Non-pigmented ciliary epithelial cell (primary cell): Measurements from ENCODE around the gene SSBP2.
"Not testable (repeated sequence)": the region's sequence is repeated elsewhere in the genome, so short reads cannot be mapped to it uniquely, and the experiment has no call there.

ENCODE experiments used
- DNase-seq: peaks from one replicate; pipeline ENCODE4 v3.0.0-alpha.2; 2010; ENCODE audit warnings: low read depth

Gene SSBP2

DNA sequence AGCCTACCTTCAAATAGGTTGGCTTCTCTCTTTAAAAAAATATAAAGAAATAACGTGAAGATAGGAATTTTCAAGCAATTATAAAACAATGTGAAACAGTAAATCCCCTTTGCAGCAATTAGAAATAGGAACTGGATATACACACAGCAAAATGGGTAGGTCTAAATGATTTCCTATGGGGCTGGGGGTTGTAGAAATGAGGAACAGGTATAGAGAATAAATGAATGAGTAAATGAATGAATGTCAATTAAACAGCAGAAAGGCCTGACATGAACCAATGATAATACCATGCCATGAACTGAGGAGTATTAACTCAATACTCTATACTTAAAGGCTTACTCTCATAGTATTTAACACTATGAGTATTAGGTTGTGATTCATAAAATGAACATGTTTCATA lies 21.6 kb downstream of the SSBP2 start:
- no peak for DNase-seq

- DNase-seq, result no peak
These were observed 22.6 kb downstream of the SSBP2 start for GRCh38 chr5:81728301-81728700.

DNA sequence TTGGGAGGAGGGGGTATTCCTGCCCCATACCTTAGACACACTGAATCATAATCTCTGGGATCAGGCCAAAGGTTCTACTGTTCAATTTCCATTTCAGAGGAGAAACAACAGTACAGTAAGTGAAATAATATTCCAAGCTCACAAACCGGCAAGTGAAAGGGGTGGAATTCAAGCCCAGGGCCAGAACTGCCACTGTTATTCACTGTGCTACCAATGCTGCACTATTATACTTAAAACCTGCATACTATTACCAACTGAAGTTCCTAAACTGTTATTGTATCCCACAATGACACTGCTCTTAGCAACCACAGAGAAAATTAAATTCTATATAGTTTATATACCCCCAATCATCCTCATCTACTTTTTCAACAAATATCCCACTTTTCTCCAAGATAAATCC lies 24.6 kb downstream of the SSBP2 start:
- DNase-seq, result no peak

- no peak for DNase-seq
These were observed 26.3 kb downstream of the SSBP2 start for GRCh38 chr5:81724571-81724970.

DNA sequence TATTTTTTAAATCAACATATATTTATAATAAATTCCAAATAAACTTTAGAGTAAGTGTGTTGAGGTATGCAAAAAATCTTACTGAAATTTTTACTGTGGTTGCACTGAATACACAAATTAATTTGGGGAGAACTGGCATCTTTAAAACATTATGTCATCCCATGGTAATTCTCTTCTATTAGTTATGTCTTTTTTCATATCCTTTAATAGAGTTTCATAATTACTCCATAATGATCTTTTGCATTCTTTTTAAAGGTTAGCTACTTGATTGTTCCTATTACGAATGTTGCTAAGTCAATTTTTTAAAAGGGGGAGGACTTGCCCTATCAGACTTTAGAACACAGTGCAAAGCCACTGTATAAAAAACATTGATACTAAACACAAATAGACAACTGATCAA lies 26.8 kb downstream of the SSBP2 start:
- DNase-seq, result no peak

GRCh38 chr5:81721049-81721448 lies 29.8 kb downstream of the SSBP2 start:
- no peak for DNase-seq

- no peak for DNase-seq
These were observed 31.1 kb downstream of the SSBP2 start for GRCh38 chr5:81719743-81720345.

GRCh38 chr5:81718300-81718699 lies 32.6 kb downstream of the SSBP2 start:
- DNase-seq, result no peak

GRCh38 chr5:81717860-81718259 lies 33.0 kb downstream of the SSBP2 start:
- DNase-seq, result no peak

DNA sequence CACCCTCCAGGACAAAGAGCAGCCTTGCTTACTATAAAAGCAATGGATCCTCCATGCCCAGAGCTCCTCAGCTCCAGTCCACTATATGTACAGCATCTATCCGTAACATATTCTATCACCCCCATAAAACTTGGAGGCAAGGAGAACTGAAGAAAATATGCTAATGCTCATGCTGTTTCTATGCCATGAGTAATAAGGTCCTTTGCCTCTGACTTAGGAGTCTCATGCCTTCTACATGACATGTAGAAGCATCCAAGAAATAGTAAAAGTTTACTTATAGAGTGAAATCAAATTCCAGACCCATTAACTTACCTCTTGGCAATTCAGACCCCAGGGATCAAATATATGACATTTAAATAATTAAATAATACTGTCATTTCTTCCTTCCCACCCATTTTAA lies 33.7 kb downstream of the SSBP2 start:
- DNase-seq, result no peak

- DNase-seq, result not testable (repeated sequence)
These were observed 36.8 kb downstream of the SSBP2 start for GRCh38 chr5:81714076-81714475.

GRCh38 chr5:81708889-81709288 lies 42.0 kb downstream of the SSBP2 start:
- DNase-seq, result no peak

DNA sequence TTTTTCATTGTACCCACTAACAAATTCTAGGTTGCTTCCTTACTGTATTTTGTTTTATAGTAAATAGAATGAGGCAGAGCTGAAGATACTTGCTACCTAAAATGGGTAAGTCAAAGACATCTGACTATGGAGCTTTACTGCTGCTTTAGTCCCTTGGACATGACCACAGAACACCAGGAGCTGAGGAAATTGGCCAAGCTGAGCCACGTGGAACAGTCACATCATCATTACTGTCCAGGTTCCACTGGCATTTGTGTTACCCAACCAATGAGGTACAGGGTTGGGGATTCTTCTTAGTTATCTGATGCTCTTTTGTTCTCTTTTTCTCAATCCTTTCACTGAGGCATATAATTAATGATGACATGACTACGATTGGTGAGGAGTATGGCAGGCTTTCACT lies 47.1 kb downstream of the SSBP2 start:
- DNase-seq, result no peak

DNA sequence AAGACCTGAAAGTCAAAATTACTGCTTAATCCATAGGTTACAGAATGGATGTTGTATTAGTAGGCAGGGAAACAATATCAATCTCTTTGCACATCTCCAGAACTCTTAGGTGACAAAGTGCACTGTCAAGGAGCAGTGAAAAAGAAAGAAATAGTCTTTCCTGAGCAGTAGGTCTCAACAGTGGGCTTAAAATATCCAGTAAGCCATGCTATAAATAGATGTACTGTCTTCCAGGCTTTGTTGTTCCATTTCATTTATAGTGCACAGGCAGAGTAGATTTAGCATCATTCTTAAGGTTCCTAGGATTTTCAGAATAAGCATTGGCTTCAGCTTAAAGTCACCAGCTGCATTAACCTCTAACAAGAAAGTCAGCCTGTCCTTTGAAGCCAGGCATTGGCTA lies 50.7 kb downstream of the SSBP2 start:
- no peak for DNase-seq

GRCh38 chr5:81698813-81699212 lies 52.1 kb downstream of the SSBP2 start:
- DNase-seq, result no peak

GRCh38 chr5:81696418-81697397 lies 54.2 kb downstream of the SSBP2 start:
- no peak for DNase-seq

DNA sequence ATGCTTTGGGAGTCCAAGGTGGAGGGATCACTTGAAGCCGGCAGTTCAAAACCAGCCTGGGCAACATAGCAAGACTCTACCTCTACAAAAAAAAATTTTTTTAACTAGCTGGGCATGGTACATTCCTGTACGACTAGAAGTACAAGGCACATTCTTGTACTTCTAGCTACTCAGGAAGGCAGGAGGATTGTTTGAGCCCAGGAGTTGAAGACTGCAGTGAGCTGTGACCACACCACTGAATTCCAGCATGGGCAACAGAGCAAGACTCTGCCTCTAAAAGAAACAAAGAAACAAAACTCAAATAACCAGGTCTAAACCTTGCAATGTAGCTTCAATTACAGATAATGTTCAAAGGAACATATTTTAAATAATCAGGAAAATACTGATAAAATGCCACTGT lies 56.2 kb downstream of the SSBP2 start:
- DNase-seq, result no peak

GRCh38 chr5:81688215-81688614 lies 62.7 kb downstream of the SSBP2 start:
- DNase-seq, result no peak

DNA sequence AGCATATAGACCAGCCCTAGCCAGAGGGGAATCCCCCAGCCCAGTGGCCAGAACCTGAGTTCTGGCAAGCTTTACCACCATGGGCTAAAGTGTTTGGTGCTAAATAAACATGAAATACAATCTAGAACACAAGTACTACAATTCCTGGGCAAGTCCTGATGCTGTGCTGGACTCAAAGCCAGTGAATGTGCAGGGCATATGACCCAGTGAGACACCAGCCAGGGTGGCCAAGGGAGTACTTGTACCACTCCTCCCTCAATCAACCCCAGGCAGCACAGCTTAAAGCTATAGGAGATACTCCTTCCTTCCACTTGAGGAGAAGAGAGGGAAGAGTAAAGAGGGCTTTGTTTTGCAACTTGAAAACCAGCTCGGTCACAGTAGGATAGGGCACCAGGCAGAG lies 63.6 kb downstream of the SSBP2 start:
- no peak for DNase-seq

DNA sequence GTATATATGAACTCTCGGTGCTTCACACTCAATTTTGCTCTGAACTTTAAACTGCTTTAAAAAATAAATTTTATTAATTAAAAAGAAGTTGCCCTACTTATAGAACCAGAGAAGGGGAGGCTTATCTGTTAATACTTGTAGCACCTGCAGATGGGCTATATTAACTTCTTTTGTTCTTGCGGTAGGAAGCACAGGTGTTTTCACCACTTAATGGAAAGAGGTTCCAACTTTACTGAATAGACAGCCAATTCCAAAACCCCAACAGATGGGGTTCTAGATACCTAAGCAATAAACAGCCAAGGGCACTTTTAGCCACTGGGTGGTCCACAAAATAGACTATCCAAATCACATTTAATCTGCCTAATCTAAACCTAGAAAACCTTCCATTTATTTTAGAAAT lies 65.4 kb downstream of the SSBP2 start:
- DNase-seq, result no peak

DNA sequence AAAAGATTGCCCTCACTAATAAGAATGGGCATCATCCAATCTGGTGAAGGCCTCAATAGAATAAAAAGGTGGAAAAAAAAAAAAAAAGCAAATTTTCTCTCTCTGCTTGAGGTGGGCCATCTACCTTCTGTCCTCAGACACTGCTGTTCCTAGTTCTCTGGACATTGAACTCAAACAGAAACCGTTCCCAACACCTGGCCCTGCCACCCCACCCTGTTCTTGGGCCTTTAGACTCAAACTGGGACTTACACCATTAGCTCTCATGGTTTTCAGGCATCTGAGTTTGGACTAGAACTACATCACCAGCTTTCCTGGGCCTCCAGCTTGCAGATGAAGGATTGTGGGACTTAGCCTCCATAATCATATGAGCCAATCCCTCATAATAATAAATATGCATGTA lies 71.0 kb downstream of the SSBP2 start:
- no peak for DNase-seq

- DNase-seq, result no peak
These were observed 75.5 kb downstream of the SSBP2 start for GRCh38 chr5:81675420-81675819.

DNA sequence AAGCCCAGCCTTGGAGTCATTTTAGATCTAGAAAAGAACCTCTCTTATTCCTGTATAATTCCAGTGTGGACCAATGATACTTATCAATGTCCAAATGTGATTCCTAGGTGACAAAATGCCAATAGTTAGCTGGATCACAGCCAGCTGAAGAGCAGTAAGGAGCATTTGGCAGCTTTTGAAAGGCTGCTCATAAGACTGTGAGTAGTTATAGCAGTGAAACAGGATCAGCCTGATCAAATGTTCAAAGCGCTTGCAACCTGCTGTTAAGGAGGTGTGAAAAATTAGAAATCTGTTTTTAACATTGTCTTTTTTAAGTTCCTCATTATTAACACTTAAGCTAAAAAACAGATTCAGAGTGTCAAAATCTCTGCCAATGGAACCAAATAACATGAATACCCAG lies 85.1 kb downstream of the SSBP2 start:
- DNase-seq, result no peak

- not testable (repeated sequence) for DNase-seq
These were observed 90.3 kb downstream of the SSBP2 start for GRCh38 chr5:81660624-81661023.
